ENCODE measurements around the gene CCDC158. TPM values are rescaled to one million over a fixed set of nuclear protein-coding genes. Genes with fewer than 3 reads are reported as not detected.
"Not testable (repeated sequence)": the region's sequence is repeated elsewhere in the genome, so short reads cannot be mapped to it uniquely, and the experiment has no call there.

The CCDC158 gene
- total RNA-seq, 1 donor from 2014 or later, result 2.9 TPM

GRCh38 chr4:76373919-76374552 lies 46.9 kb downstream of the CCDC158 start:
- no peak for DNase-seq (ENCODE audit: low spot score)

- no peak for DNase-seq (ENCODE audit: low spot score)
Observed at GRCh38 chr4:76366737-76367136, 54.2 kb downstream of the CCDC158 start.

GRCh38 chr4:76365636-76366035 lies 55.3 kb downstream of the CCDC158 start:
- no peak for DNase-seq (ENCODE audit: low spot score)

- DNase-seq (ENCODE audit: low spot score), result no peak
Observed at GRCh38 chr4:76364763-76365162, 56.2 kb downstream of the CCDC158 start.

- no peak for DNase-seq (ENCODE audit: low spot score)
Observed at GRCh38 chr4:76363556-76364290, 57.2 kb downstream of the CCDC158 start.

GRCh38 chr4:76361689-76362412 lies 59.1 kb downstream of the CCDC158 start:
- DNase-seq (ENCODE audit: low spot score), result no peak

GRCh38 chr4:76359881-76360466 lies 61.0 kb downstream of the CCDC158 start:
- not testable (repeated sequence) for DNase-seq (ENCODE audit: low spot score)

GRCh38 chr4:76357981-76358380 lies 63.0 kb downstream of the CCDC158 start:
- DNase-seq (ENCODE audit: low spot score), result no peak

- DNase-seq (ENCODE audit: low spot score), result no peak
Observed at GRCh38 chr4:76354517-76355473, 66.1 kb downstream of the CCDC158 start.

- no peak for DNase-seq (ENCODE audit: low spot score)
Observed at GRCh38 chr4:76342803-76343202, 78.1 kb downstream of the CCDC158 start.

- DNase-seq (ENCODE audit: low spot score), result no peak
Observed at GRCh38 chr4:76342191-76342590, 78.8 kb downstream of the CCDC158 start.

- peak; percentile 94 for DNase-seq (ENCODE audit: low spot score)
Observed at GRCh38 chr4:76341063-76341462, 79.9 kb downstream of the CCDC158 start.

GRCh38 chr4:76339364-76339763 lies 81.6 kb downstream of the CCDC158 start:
- no peak for DNase-seq (ENCODE audit: low spot score)

GRCh38 chr4:76334885-76335284 lies 86.1 kb downstream of the CCDC158 start:
- no peak for DNase-seq (ENCODE audit: low spot score)

- no peak for DNase-seq (ENCODE audit: low spot score)
Observed at GRCh38 chr4:76326515-76326914, 94.4 kb downstream of the CCDC158 start.

- no peak for DNase-seq (ENCODE audit: low spot score)
Observed at GRCh38 chr4:76325072-76325471, 95.9 kb downstream of the CCDC158 start.

- no peak for DNase-seq (ENCODE audit: low spot score)
Observed at GRCh38 chr4:76322236-76322635, 98.7 kb downstream of the CCDC158 start.

GRCh38 chr4:76316131-76316530 lies 104.8 kb downstream of the CCDC158 start:
- DNase-seq (ENCODE audit: low spot score), result no peak

- no peak for DNase-seq (ENCODE audit: low spot score)
Observed at GRCh38 chr4:76315267-76315918, 105.5 kb downstream of the CCDC158 start.

GRCh38 chr4:76313547-76313946 lies 107.4 kb downstream of the CCDC158 start:
- DNase-seq (ENCODE audit: low spot score), result no peak

GRCh38 chr4:76312457-76312856 lies 108.5 kb downstream of the CCDC158 start:
- DNase-seq (ENCODE audit: low spot score), result no peak
